ENCODE data around the gene PHLPP1. TPM values are rescaled to one million over a fixed set of nuclear protein-coding genes. Genes with fewer than 3 reads are reported as not detected.

The PHLPP1 gene
- total RNA-seq, 1 experiment from 2014 or later = 14.7 TPM

- H3K4me1 ChIP-seq (ENCODE audit: control insufficient read depth in 1 of 2, insufficient read depth in 2 of 2, low read length in 2 of 2) = no peaks in the 10 kb centered on the region
- POLR2A ChIA-PET = no interaction called here
- no peak overlapping the region for H3K9ac ChIP-seq (ENCODE audit: low read length)
- H4K20me1 ChIP-seq (ENCODE audit: insufficient read depth) = no peaks in the 10 kb centered on the region
- H3K9me3 ChIP-seq (ENCODE audit: control insufficient read depth in 1 of 2, insufficient read depth in 1 of 2, low read depth in 1 of 2, low read length in 2 of 2) = no peaks in the 10 kb centered on the region
- H3K79me2 ChIP-seq (ENCODE audit: insufficient read depth, low read length) = peaks cover 29% of the 10 kb centered on the region; the same call in 1 of the 2 replicates
- H3K27ac ChIP-seq (ENCODE audit: low read depth, low read length) = no peak overlapping the region
- CTCF ChIA-PET = no interaction called here
- no peak overlapping the region for H2AFZ ChIP-seq (ENCODE audit: low read depth, low read length, poor library complexity, severe bottlenecking)
- TF ChIP-seq ZFX (IDR thresholded peaks at IDR 0.05) (no peak), CEBPB (IDR thresholded peaks at IDR 0.05; ENCODE audit: low read depth) (no peak), EZH2phosphoT487 (IDR thresholded peaks at IDR 0.05; ENCODE audit: borderline replicate concordance) (no peak), TCF7L2 (IDR thresholded peaks at IDR 0.05; ENCODE audit: borderline replicate concordance, extremely low read depth, insufficient read depth, insufficient read length) (no peak), REST (IDR thresholded peaks at IDR 0.05; ENCODE audit: low read depth) (no peak), SP1 (IDR thresholded peaks at IDR 0.05; ENCODE audit: low read depth) (no peak), ZBTB33 (IDR thresholded peaks at IDR 0.05; ENCODE audit: extremely low read depth, insufficient replicate concordance, low read length) (no peak), CBX3 (IDR thresholded peaks at IDR 0.05; ENCODE audit: low read depth) (no peak), EZH2 (IDR thresholded peaks at IDR 0.05) (no peak), MAX (IDR thresholded peaks at IDR 0.05) (no peak), YY1 (IDR thresholded peaks at IDR 0.05; ENCODE audit: extremely low read depth, insufficient replicate concordance, low read depth, low read length) (no peak), ZNF274 (IDR thresholded peaks at IDR 0.05; ENCODE audit: low read depth, low read length) (no peak), SRF (IDR thresholded peaks at IDR 0.05; ENCODE audit: low read depth) (no peak), EGR1 (IDR thresholded peaks at IDR 0.05; ENCODE audit: low read depth) (no peak), ELF1 (IDR thresholded peaks at IDR 0.05; ENCODE audit: borderline replicate concordance, low read depth) (no peak), JUND (IDR thresholded peaks at IDR 0.05) (no peak)
- H3K27me3 ChIP-seq (ENCODE audit: insufficient read depth, low read length) = no peaks in the 10 kb centered on the region
- H3K36me3 ChIP-seq (ENCODE audit: control insufficient read depth in 1 of 2, insufficient read depth in 2 of 2, low read length in 2 of 2) = no peaks in the 10 kb centered on the region
- no peaks in the 10 kb centered on the region for H3K9me2 ChIP-seq (ENCODE audit: insufficient read depth)
- RAD21 ChIA-PET (ENCODE audit: low non-redundant PET in 1 of 2, low total read pairs in 2 of 2, uncharacterized antibody in 2 of 2, unreplicated experiment in 2 of 2) = no interaction called here
- intact Hi-C loops (cut with micrococcal nuclease) = no loop called here
- DNase-seq (ENCODE audit: low read depth, low spot score) (no peak), ATAC-seq (no peak)
- no peak overlapping the region for H3K4me3 ChIP-seq (replicated peaks in 1 of 2; ENCODE audit: low read depth in 1 of 2, low read length in 2 of 2)
- no peak overlapping the region for H3K4me2 ChIP-seq (ENCODE audit: low read length)
- BruUV-seq (replicated peaks) = no TSS peak
Measured at GRCh38 chr18:62781262-62781661, 65.9 kb downstream of the PHLPP1 start.

Data from HCT116 (cell line).